Measurements from ENCODE around the gene SLC35B2.

SLC35B2 gene

GRCh38 chr6:44254191-44255104 lies 2.9 kb downstream of the SLC35B2 start:
- DNase-seq (ENCODE audit: low read depth in 2 of 2) = no peak

GRCh38 chr6:44253307-44254101 lies 3.8 kb downstream of the SLC35B2 start:
- DNase-seq (ENCODE audit: low read depth in 2 of 2) = no peak

GRCh38 chr6:44251576-44252524 lies 5.5 kb downstream of the SLC35B2 start:
- DNase-seq (ENCODE audit: low read depth in 2 of 2) = no peak

GRCh38 chr6:44250718-44251123 lies 6.6 kb downstream of the SLC35B2 start:
- DNase-seq (ENCODE audit: low read depth in 2 of 2) = no peak

- DNase-seq (ENCODE audit: low read depth in 2 of 2) = no peak
Observed at GRCh38 chr6:44250067-44250717, 7.1 kb downstream of the SLC35B2 start.

- no peak for DNase-seq (ENCODE audit: low read depth in 2 of 2)
Observed at GRCh38 chr6:44249082-44249748, 8.1 kb downstream of the SLC35B2 start.

- no peak for DNase-seq (ENCODE audit: low read depth in 2 of 2)
Observed at GRCh38 chr6:44248579-44248978, 8.7 kb downstream of the SLC35B2 start.

GRCh38 chr6:44247338-44248302 lies 9.7 kb downstream of the SLC35B2 start:
- DNase-seq (ENCODE audit: low read depth in 2 of 2) = no peak

GRCh38 chr6:44246663-44247337 lies 10.5 kb downstream of the SLC35B2 start, which contains the start of gene HSP90AB1:
HSP90AB1 (plus strand) TSS chr6:44247101; CDS start chr6:44248630, 1,529 bp downstream.
- DNase-seq (ENCODE audit: low read depth in 2 of 2) = peak; percentile 94 to 95

- DNase-seq (ENCODE audit: low read depth in 2 of 2) = peak in 1 of 2 experiments; percentile 57
Observed at GRCh38 chr6:44245912-44246662, 11.2 kb downstream of the SLC35B2 start.

- no peak for DNase-seq (ENCODE audit: low read depth in 2 of 2)
Observed at GRCh38 chr6:44245391-44245911, 11.9 kb downstream of the SLC35B2 start.

- DNase-seq (ENCODE audit: low read depth in 2 of 2) = no peak
Observed at GRCh38 chr6:44243345-44243744, 14.0 kb downstream of the SLC35B2 start.

- DNase-seq (ENCODE audit: low read depth in 2 of 2) = no peak
Observed at GRCh38 chr6:44238687-44239350, 18.5 kb downstream of the SLC35B2 start.

- peak in 1 of 2 experiments; percentile 19 for DNase-seq (ENCODE audit: low read depth in 2 of 2)
Observed at GRCh38 chr6:44237813-44238433, 19.4 kb downstream of the SLC35B2 start.

GRCh38 chr6:44237021-44237812 lies 20.1 kb downstream of the SLC35B2 start:
- peak; percentile 64 to 69 for DNase-seq (ENCODE audit: low read depth in 2 of 2)
